HCT116 (cell line): ENCODE data around the gene GALNT17.

Experiments used
- CTCF ChIP-seq, 3 experiments: fragments of 200-600 bp in 1 of 3; sonication (generic) in 1 of 3; IDR thresholded peaks in 2 of 3; conservative IDR thresholded peaks in 1 of 3; 2 replicates each; pipeline ENCODE4 v1.5.1; 2012 to 2017; ENCODE audit warnings: low read depth in 2 of 3, low read length in 2 of 3, antibody characterized with exemption in 1 of 3, borderline replicate concordance in 1 of 3, control low read depth in 1 of 3, mild to moderate bottlenecking in 1 of 3, mixed read lengths in 1 of 3, mixed run types in 1 of 3, moderate library complexity in 1 of 3; ENCODE audit not compliant: insufficient read depth in 1 of 3
- EZH2 ChIP-seq: fragments of 200-600 bp; sonication (generic); IDR thresholded peaks from 2 replicates; pipeline ENCODE4 v1.6.1; 2017; ENCODE audit warnings: antibody characterized with exemption, mixed run types
- EZH2phosphoT487 ChIP-seq: fragments of 200-600 bp; IDR thresholded peaks from 2 replicates; pipeline ENCODE4 v1.6.1; 2018; ENCODE audit warnings: antibody characterized with exemption, borderline replicate concordance
- MAX ChIP-seq: IDR thresholded peaks from 2 replicates; pipeline ENCODE4 v1.6.1; 2012
- POLR2A ChIP-seq: IDR thresholded peaks from 2 replicates; pipeline ENCODE4 v1.7.0; 2011; ENCODE audit warnings: borderline replicate concordance; ENCODE audit not compliant: insufficient read depth, insufficient read length; ENCODE audit errors: extremely low read depth
- POLR2AphosphoS5 ChIP-seq: IDR thresholded peaks from 2 replicates; pipeline ENCODE4 v1.6.1; 2011; ENCODE audit warnings: mild to moderate bottlenecking, low read depth, low read length, moderate library complexity
- RAD21 ChIP-seq: IDR thresholded peaks from 2 replicates; pipeline ENCODE4 v1.6.1; 2012; ENCODE audit warnings: low read depth, mild to moderate bottlenecking
- SRF ChIP-seq: IDR thresholded peaks from 2 replicates; pipeline ENCODE4 v1.6.1; 2012; ENCODE audit warnings: low read depth
- YY1 ChIP-seq: IDR thresholded peaks from 2 replicates; pipeline ENCODE4 v1.6.1; 2011; ENCODE audit warnings: low read length, low read depth, moderate library complexity, mild to moderate bottlenecking; ENCODE audit not compliant: insufficient replicate concordance; ENCODE audit errors: extremely low read depth
- ZFX ChIP-seq: fragments of 450-650 bp; IDR thresholded peaks from 2 replicates; pipeline ENCODE4 v1.6.1; 2017
- ZNF274 ChIP-seq: fragments of 200-500 bp; sonication (Bioruptor generic); IDR thresholded peaks from 2 replicates; pipeline ENCODE4 v1.6.1; 2014; ENCODE audit warnings: mild to moderate bottlenecking, low read depth, low read length, inconsistent platforms

GRCh38 chr7:71645836-71646235 is 513.9 kb downstream of the GALNT17 start:
- TF ChIP-seq ZNF274 (no peak), MAX (no peak), ZFX (no peak), CTCF (IDR thresholded peaks at IDR 0.05 in 2 of 3, conservative IDR thresholded peaks at IDR 0.05 in 1 of 3; ENCODE audit: borderline replicate concordance in 1 of 3, insufficient read depth in 1 of 3, low read depth in 2 of 3, low read length in 2 of 3) (no peak), POLR2A (no peak), YY1 (no peak), EZH2 (no peak), EZH2phosphoT487 (no peak), RAD21 (no peak), SRF (no peak), POLR2AphosphoS5 (no peak)
